Mesenchymal stem cell (in vitro differentiated cells and primary cell): ENCODE results near the gene RPS2.

Experiments
- DNase-seq: peaks from one replicate; pipeline ENCODE4 v3.0.0-alpha.2; 2013
- H2AFZ ChIP-seq: one replicate; pipeline ENCODE4 v1.6.1; 2013; ENCODE audit warnings: low read depth, mild to moderate bottlenecking, control low read depth, inconsistent platforms, low read length, moderate library complexity
- H2AK5ac ChIP-seq: 2 replicates; pipeline ENCODE4 v1.6.1; 2013; ENCODE audit warnings: low read length, moderate library complexity, mild to moderate bottlenecking, inconsistent platforms; ENCODE audit not compliant: severe bottlenecking
- H2BK120ac ChIP-seq: one replicate; pipeline ENCODE4 v1.6.1; 2013; ENCODE audit warnings: low read depth, mild to moderate bottlenecking, inconsistent platforms, low read length, moderate library complexity
- H2BK12ac ChIP-seq, 2 experiments: one replicate each; pipeline ENCODE4 v1.6.1; 2013; ENCODE audit warnings: inconsistent platforms in 2 of 2, low read length in 2 of 2, mild to moderate bottlenecking in 2 of 2, moderate library complexity in 2 of 2, control low read depth in 1 of 2
- H2BK15ac ChIP-seq: one replicate; pipeline ENCODE4 v1.6.1; 2013; ENCODE audit warnings: mild to moderate bottlenecking, low read depth, inconsistent platforms; ENCODE audit not compliant: poor library complexity, severe bottlenecking
- H2BK5ac ChIP-seq: 2 replicates; pipeline ENCODE4 v1.6.1; 2013; ENCODE audit warnings: low read depth, mild to moderate bottlenecking, low read length, control low read depth, inconsistent platforms; ENCODE audit not compliant: poor library complexity, severe bottlenecking
- H3K14ac ChIP-seq, 2 experiments: one replicate each; pipeline ENCODE4 v1.6.1; 2013; ENCODE audit warnings: inconsistent platforms in 2 of 2, low read length in 2 of 2, control low read depth in 1 of 2, mild to moderate bottlenecking in 1 of 2, moderate library complexity in 1 of 2
- H3K18ac ChIP-seq, 2 experiments: one replicate each; pipeline ENCODE4 v1.6.1; 2013; ENCODE audit warnings: inconsistent platforms in 2 of 2, low read length in 2 of 2, control low read depth in 1 of 2, low read depth in 1 of 2, mild to moderate bottlenecking in 1 of 2
- H3K23ac ChIP-seq, 2 experiments: one replicate each; pipeline ENCODE4 v1.6.1; 2013; ENCODE audit warnings: inconsistent platforms in 2 of 2, low read length in 2 of 2, mild to moderate bottlenecking in 2 of 2, moderate library complexity in 2 of 2, control low read depth in 1 of 2
- H3K27ac ChIP-seq: 2 replicates; pipeline ENCODE4 v1.5.1; 2013; ENCODE audit warnings: mild to moderate bottlenecking, moderate library complexity, low read length, control low read depth, inconsistent platforms; ENCODE audit not compliant: poor library complexity, severe bottlenecking
- H3K27me3 ChIP-seq, 2 experiments: 2 replicates each; pipeline versions ENCODE4 v1.6.1 to v1.7.0; 2013; ENCODE audit warnings: low read length in 2 of 2, mild to moderate bottlenecking in 2 of 2, moderate library complexity in 2 of 2, control low read depth in 1 of 2, inconsistent platforms in 1 of 2; ENCODE audit not compliant: control insufficient read depth in 1 of 2, insufficient read depth in 1 of 2
- H3K36me3 ChIP-seq, 2 experiments: 2 replicates each; pipeline versions ENCODE4 v1.6.1 to v1.7.0; 2013; ENCODE audit warnings: low read length in 2 of 2, control low read depth in 1 of 2, inconsistent platforms in 1 of 2, low read depth in 1 of 2, mild to moderate bottlenecking in 1 of 2; ENCODE audit not compliant: insufficient read depth in 2 of 2, control insufficient read depth in 1 of 2
- H3K4ac ChIP-seq, 2 experiments: one replicate each; pipeline ENCODE4 v1.6.1; 2013; ENCODE audit warnings: inconsistent platforms in 2 of 2, low read length in 2 of 2, mild to moderate bottlenecking in 2 of 2, moderate library complexity in 2 of 2, control low read depth in 1 of 2, low read depth in 1 of 2
- H3K4me1 ChIP-seq: 2 replicates; pipeline ENCODE4 v1.6.1; 2013; ENCODE audit warnings: low read depth, low read length, control low read depth; ENCODE audit not compliant: control insufficient read depth, insufficient read depth
- H3K4me2 ChIP-seq: 2 replicates; pipeline ENCODE4 v1.6.1; 2013; ENCODE audit warnings: low read length, mild to moderate bottlenecking, inconsistent platforms; ENCODE audit not compliant: poor library complexity, severe bottlenecking
- H3K4me3 ChIP-seq, 2 experiments: 2 replicates each; pipeline versions ENCODE4 v1.5.1 to v1.7.0; 2013; ENCODE audit warnings: low read length in 2 of 2, mild to moderate bottlenecking in 2 of 2, control low read depth in 1 of 2, low read depth in 1 of 2; ENCODE audit not compliant: insufficient read depth in 1 of 2
- H3K79me1 ChIP-seq: replicated peaks from 2 replicates; pipeline ENCODE4 v1.6.1; 2013; ENCODE audit warnings: mild to moderate bottlenecking, control low read depth, low read length, inconsistent platforms; ENCODE audit not compliant: poor library complexity, severe bottlenecking
- H3K9ac ChIP-seq: 2 replicates; pipeline ENCODE4 v1.7.0; 2013; ENCODE audit warnings: mild to moderate bottlenecking, low read length, moderate library complexity
- H3K9me3 ChIP-seq: 2 replicates; pipeline ENCODE4 v1.7.0; 2013; ENCODE audit warnings: mild to moderate bottlenecking, low read length; ENCODE audit not compliant: control insufficient read depth
- H4K8ac ChIP-seq: one replicate; pipeline ENCODE4 v1.6.1; 2013; ENCODE audit warnings: inconsistent platforms, mild to moderate bottlenecking, low read length, moderate library complexity
- H4K91ac ChIP-seq: one replicate; pipeline ENCODE4 v1.6.1; 2013; ENCODE audit warnings: mild to moderate bottlenecking, low read length, inconsistent platforms
- WGBS: methylation state at CpG from one replicate; pipeline ENCODE4 v1.1.7; 2013; ENCODE audit warnings: mixed read lengths; 5-methylcytosine and 5-hydroxymethylcytosine counted together

The RPS2 gene

DNA sequence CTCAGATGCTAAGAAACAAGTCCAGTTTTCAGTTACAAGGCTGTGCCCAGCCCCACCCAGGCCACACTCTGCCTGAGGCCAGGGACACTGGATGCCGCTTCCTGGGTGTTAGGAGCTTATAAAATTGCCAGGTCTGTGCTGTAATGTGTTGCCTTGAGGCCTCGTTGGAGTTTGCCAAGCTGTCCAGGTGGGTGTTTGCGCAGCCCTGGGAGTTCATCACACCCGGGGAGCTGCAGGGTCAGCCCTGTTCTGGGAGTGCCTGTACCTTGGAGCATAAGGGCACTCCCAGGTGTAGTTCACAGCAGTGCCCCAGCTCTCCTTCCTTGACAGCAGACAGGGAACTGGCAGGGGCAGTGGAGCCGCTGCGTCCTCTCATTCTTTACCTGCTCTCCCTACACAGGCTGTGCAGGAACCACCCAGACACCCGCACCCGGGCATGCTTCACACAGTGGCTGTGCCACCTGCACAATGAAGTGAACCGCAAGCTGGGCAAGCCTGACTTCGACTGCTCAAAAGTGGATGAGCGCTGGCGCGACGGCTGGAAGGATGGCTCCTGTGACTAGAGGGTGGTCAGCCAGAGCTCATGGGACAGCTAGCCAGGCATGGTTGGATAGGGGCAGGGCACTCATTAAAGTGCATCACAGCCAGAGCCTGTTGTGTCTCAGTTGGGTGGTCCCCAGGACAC is 21.0 kb upstream of the RPS2 start:
- Histone ChIP-seq H3K36me3 (peaks cover 18 to 30% of the 10 kb centered on the region in 2 experiments), H2BK12ac (no peak overlapping the region), H3K23ac (no peak overlapping the region), H3K4me2 (peak overlapping the region; percentile 97), H3K27ac (no peak overlapping the region), H2BK5ac (no peak overlapping the region), H3K4ac (no peak overlapping the region), H3K27me3 (peaks cover 41 to 42% of the 10 kb centered on the region in 2 experiments), H3K9ac (peak overlapping the region; percentile 89), H3K18ac (no peak overlapping the region), H3K4me3 (peak overlapping the region in 1 of 2 experiments; percentile 88), H4K91ac (no peak overlapping the region), H2AK5ac (no peak overlapping the region), H2BK120ac (no peak overlapping the region), H3K4me1 (peaks cover 36% of the 10 kb centered on the region), H3K79me1 (peaks cover 20% of the 10 kb centered on the region), H2BK15ac (no peak overlapping the region), H2AFZ (no peak overlapping the region), H4K8ac (no peak overlapping the region), H3K14ac (peak overlapping the region in 1 of 2 experiments; percentile 22), H3K9me3 (no peaks in the 10 kb centered on the region)
- DNase-seq = no peak
- 93% methylated on average over 14 of the region's 14 CpGs for WGBS

GRCh38 chr16:1984347-1985225 is 20.0 kb upstream of the RPS2 start:
- Histone ChIP-seq H3K27me3 (peaks cover 45 to 47% of the 10 kb centered on the region in 2 experiments), H3K9ac (peak overlapping the region; percentile 89), H2BK5ac (no peak overlapping the region), H3K18ac (peak overlapping the region; percentile 75 to 87), H2BK12ac (peak overlapping the region in 1 of 2 experiments; percentile 26), H3K4me1 (peaks cover 33% of the 10 kb centered on the region), H2BK120ac (peak overlapping the region; percentile 74), H4K8ac (peak overlapping the region; percentile 96), H3K4me2 (peak overlapping the region; percentile 97), H2AK5ac (no peak overlapping the region), H3K23ac (peak overlapping the region in 1 of 2 experiments; percentile 84), H3K27ac (no peak overlapping the region), H2AFZ (peak overlapping the region; percentile 84), H3K4ac (peak overlapping the region; percentile 54 to 58), H3K9me3 (no peaks in the 10 kb centered on the region), H3K79me1 (peaks cover 20% of the 10 kb centered on the region), H3K4me3 (peak overlapping the region; percentile 81 to 88), H4K91ac (no peak overlapping the region), H2BK15ac (no peak overlapping the region), H3K14ac (peak overlapping the region in 1 of 2 experiments; percentile 91), H3K36me3 (peaks cover 18 to 37% of the 10 kb centered on the region in 2 experiments)
- DNase-seq = no peak
- WGBS = 12% methylated on average over 46 of the region's 58 CpGs

DNA sequence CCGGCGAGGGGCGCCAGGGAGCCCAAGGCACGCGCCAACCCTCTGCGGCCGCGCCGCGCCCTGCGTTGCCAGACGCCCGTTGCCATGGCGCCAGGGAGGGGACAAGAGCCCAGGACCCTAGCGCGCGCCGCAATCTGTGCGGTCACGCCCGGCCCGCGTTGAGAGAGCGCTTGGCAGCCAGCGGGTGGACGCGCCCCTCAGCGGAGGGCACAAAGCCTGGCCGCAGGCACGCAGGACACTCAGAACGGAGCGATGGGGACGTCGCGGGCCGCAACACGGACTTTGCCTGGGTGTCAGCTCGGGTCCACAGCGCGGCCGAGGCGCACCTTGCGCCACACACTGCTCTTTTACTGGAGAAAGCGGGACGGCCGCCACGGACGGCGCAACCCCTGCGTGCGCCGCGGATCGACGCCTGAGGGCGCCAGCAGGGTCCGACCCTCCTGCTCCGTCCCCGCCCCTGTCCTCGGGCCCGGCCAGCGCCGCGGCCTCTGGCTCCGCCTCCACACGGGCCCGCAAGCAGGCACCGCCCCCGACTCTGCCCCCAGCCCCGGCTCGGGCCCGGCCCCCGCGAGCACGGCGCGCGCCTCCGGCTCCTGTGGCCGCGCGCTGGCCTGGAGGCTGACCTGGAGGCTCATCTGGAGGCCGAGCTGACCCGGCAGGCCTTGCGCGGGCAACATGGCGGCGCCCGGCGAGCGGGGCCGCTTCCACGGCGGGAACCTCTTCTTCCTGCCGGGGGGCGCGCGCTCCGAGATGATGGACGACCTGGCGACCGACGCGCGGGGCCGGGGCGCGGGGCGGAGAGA is 19.1 kb upstream of the RPS2 start, which contains the start of gene GFER:
TSS of gene GFER (plus strand) at position 650 of the 803 bp plus-strand sequence. CDS start at position 676, 26 bp downstream.
- Histone ChIP-seq H3K4me2 (peak within 1 kb of the TSS; percentile 97), H3K27ac (no peak within 1 kb of the TSS), H3K4me3 (peak within 1 kb of the TSS; percentile 81 to 88), H2AFZ (peak within 1 kb of the TSS; percentile 90), H2BK15ac (no peak within 1 kb of the TSS), H3K27me3 (peaks cover 39 to 44% of the 10 kb centered on the region in 2 experiments), H3K4ac (peak within 1 kb of the TSS; percentile 58 to 76), H3K9ac (peak within 1 kb of the TSS; percentile 89), H3K4me1 (peaks cover 35% of the 10 kb centered on the region), H2BK12ac (peak within 1 kb of the TSS in 1 of 2 experiments; percentile 85), H3K9me3 (no peaks in the 10 kb centered on the region), H2BK5ac (no peak within 1 kb of the TSS), H4K91ac (no peak within 1 kb of the TSS), H4K8ac (peak within 1 kb of the TSS; percentile 96), H3K18ac (peak within 1 kb of the TSS; percentile 75 to 88), H2AK5ac (no peak within 1 kb of the TSS), H3K14ac (peak within 1 kb of the TSS in 1 of 2 experiments; percentile 91), H3K79me1 (peaks cover 20% of the 10 kb centered on the region), H3K36me3 (peaks cover 19 to 44% of the 10 kb centered on the region in 2 experiments), H2BK120ac (peak within 1 kb of the TSS; percentile 74), H3K23ac (peak within 1 kb of the TSS in 1 of 2 experiments; percentile 91)
- peak; percentile 92 for DNase-seq
- WGBS = under 1% methylated on average over 89 of the region's 109 CpGs
